ENCODE data around the gene MSANTD1. TPM values are rescaled to one million over a fixed set of nuclear protein-coding genes. Genes with fewer than 3 reads are reported as not detected.

MSANTD1 gene
- total RNA-seq, 1 experiment from 2014 or later: 0.71 TPM

DNA sequence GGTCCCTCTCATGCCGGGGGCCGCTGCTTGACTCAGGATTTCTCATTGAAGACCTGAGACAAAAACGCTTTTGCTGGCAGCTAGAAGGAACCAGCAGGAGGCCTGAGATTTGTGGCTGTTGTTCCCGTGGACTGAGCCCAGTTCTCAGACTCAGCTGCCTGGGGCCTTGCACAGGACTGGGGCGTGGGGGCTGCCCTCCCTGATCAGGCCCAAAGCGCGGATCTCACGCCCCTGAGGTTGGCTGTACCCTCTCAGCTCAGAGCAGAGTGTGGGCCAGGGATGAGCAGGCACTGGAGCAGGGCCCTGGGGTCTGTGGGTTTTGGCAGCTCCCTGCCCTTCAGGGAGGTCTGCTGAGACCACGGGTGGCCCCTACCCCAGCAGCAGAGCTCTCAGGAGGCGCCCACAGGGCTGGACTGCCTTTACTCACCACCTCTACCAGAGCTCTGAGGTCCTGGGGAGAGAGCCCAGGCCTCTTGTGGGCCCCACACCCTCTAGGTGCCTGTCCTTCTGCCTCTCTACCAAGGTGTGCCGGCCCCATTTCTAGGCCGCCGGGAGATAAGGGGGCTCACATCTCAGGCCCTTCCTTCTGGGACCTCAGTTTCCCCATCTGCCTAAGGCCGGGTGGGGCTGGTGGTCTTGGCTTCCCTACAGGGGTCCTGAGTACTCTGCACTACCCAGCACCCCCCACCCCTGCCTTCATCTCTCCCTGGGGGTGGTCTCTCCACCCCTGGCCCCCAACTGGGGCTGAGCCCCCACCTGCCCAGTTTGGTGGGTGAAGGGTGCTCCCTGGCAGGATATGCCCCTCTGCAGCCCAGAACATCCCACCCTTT is 5.6 kb downstream of the MSANTD1 start:
- BruUV-seq (replicated peaks): no TSS peak
- ATAC-seq: no peak

More for the DNA sequence above, 5.6 kb downstream of the MSANTD1 start:
- no peaks in the 10 kb centered on the region for H3K79me2 ChIP-seq (ENCODE audit: insufficient read depth, low read length)
- H3K4me1 ChIP-seq (ENCODE audit: control insufficient read depth in 1 of 2, insufficient read depth in 2 of 2, low read length in 2 of 2): no peaks in the 10 kb centered on the region
- H3K9me2 ChIP-seq (ENCODE audit: insufficient read depth): no peaks in the 10 kb centered on the region
- CTCF ChIA-PET: no interaction called here
- H3K36me3 ChIP-seq (ENCODE audit: control insufficient read depth in 1 of 2, insufficient read depth in 2 of 2, low read length in 2 of 2): no peaks in the 10 kb centered on the region
- no peaks in the 10 kb centered on the region for H3K9me3 ChIP-seq (ENCODE audit: control insufficient read depth in 1 of 2, insufficient read depth in 1 of 2, low read depth in 1 of 2, low read length in 2 of 2)
- POLR2A ChIA-PET: no interaction called here
- H3K9ac ChIP-seq (ENCODE audit: low read length): no peak overlapping the region
- intact Hi-C loops (cut with micrococcal nuclease): no loop called here
- no peak overlapping the region for H3K27ac ChIP-seq (ENCODE audit: low read depth, low read length)
- no peaks in the 10 kb centered on the region for H3K27me3 ChIP-seq (ENCODE audit: insufficient read depth, low read length)
- H2AFZ ChIP-seq (ENCODE audit: low read depth, low read length, poor library complexity, severe bottlenecking): no peak overlapping the region
- DNase-seq (ENCODE audit: low read depth, low spot score): no peak
- RAD21 ChIA-PET (ENCODE audit: low non-redundant PET in 1 of 2, low total read pairs in 2 of 2, uncharacterized antibody in 2 of 2, unreplicated experiment in 2 of 2): no interaction called here
- H3K4me3 ChIP-seq (replicated peaks in 1 of 2; ENCODE audit: low read depth in 1 of 2, low read length in 2 of 2): no peak overlapping the region
- H4K20me1 ChIP-seq (ENCODE audit: insufficient read depth): no peaks in the 10 kb centered on the region
- H3K4me2 ChIP-seq (ENCODE audit: low read length): no peak overlapping the region
- no peak for TF ChIP-seq FOSL1 (IDR thresholded peaks at IDR 0.05; ENCODE audit: low read depth)
- TF ChIP-seq EZH2 (IDR thresholded peaks at IDR 0.05): no peak
- TF ChIP-seq CTCF (IDR thresholded peaks at IDR 0.05 in 2 of 3, conservative IDR thresholded peaks at IDR 0.05 in 1 of 3; ENCODE audit: borderline replicate concordance in 1 of 3, insufficient read depth in 1 of 3, low read depth in 2 of 3, low read length in 2 of 3): no peak
- TF ChIP-seq POLR2A (IDR thresholded peaks at IDR 0.05; ENCODE audit: borderline replicate concordance, extremely low read depth, insufficient read depth, insufficient read length): no peak
- no peak for TF ChIP-seq RAD21 (IDR thresholded peaks at IDR 0.05; ENCODE audit: low read depth)
- no peak for TF ChIP-seq REST (IDR thresholded peaks at IDR 0.05; ENCODE audit: low read depth)

Data from HCT116 (cell line).